Endothelial cell (in vitro differentiated cells): ENCODE results near the gene KCNA3. TPM values are rescaled to one million over a fixed set of nuclear protein-coding genes. Genes with fewer than 3 reads are reported as not detected.

Source experiments
- DNase-seq: peaks from one replicate; pipeline ENCODE4 v3.0.0; 2021; ENCODE audit warnings: low spot score
- H3K27ac Mint-ChIP-seq: one replicate; pipeline ENCODE4 v1.8.0; 2021; ENCODE audit warnings: mixed read lengths, inconsistent platforms; ENCODE audit not compliant: unreplicated experiment
- H3K27me3 Mint-ChIP-seq: one replicate; pipeline ENCODE4 v1.8.0; 2021; ENCODE audit warnings: mild to moderate bottlenecking, moderate library complexity, mixed read lengths, inconsistent platforms; ENCODE audit not compliant: unreplicated experiment
- H3K36me3 Mint-ChIP-seq: one replicate; pipeline ENCODE4 v1.8.0; 2021; ENCODE audit warnings: mild to moderate bottlenecking, low read depth, mixed read lengths, inconsistent platforms; ENCODE audit not compliant: unreplicated experiment
- H3K4me1 Mint-ChIP-seq: one replicate; pipeline ENCODE4 v1.8.0; 2021; ENCODE audit warnings: mild to moderate bottlenecking, mixed read lengths, inconsistent platforms; ENCODE audit not compliant: unreplicated experiment
- H3K4me3 Mint-ChIP-seq: one replicate; pipeline ENCODE4 v1.8.0; 2021; ENCODE audit warnings: mild to moderate bottlenecking, mixed read lengths, inconsistent platforms; ENCODE audit not compliant: unreplicated experiment
- H3K9me3 Mint-ChIP-seq: one replicate; pipeline ENCODE4 v1.8.0; 2021; ENCODE audit warnings: mixed read lengths, inconsistent platforms; ENCODE audit not compliant: unreplicated experiment
- total RNA-seq: library from RNA; stranded (reverse); fragmentation: NEBNext Ultra II Directional; extraction: Animal tissue kit (Norgen Biotek cat#: 25700); gene quantifications from one replicate; pipeline ENCODE4 v1.2.1, GENCODE V29; 2021; ENCODE audit not compliant: unreplicated experiment
- TF ChIP-seq, protein P1 (sequence below): fragments of 200-600 bp; sonication (generic); IDR thresholded peaks from one replicate; pipeline ENCODE4 v1.5.0; 2021; ENCODE audit warnings: antibody characterized with exemption; ENCODE audit not compliant: unreplicated experiment

The KCNA3 gene
- total RNA-seq, 1 donor from 2014 or later: 0.26 TPM

GRCh38 chr1:110714374-110714995, 39.7 kb upstream of the KCNA3 start:
- H3K4me1 Mint-ChIP-seq: no peaks in the 10 kb centered on the region
- TF ChIP-seq, protein P1, sequence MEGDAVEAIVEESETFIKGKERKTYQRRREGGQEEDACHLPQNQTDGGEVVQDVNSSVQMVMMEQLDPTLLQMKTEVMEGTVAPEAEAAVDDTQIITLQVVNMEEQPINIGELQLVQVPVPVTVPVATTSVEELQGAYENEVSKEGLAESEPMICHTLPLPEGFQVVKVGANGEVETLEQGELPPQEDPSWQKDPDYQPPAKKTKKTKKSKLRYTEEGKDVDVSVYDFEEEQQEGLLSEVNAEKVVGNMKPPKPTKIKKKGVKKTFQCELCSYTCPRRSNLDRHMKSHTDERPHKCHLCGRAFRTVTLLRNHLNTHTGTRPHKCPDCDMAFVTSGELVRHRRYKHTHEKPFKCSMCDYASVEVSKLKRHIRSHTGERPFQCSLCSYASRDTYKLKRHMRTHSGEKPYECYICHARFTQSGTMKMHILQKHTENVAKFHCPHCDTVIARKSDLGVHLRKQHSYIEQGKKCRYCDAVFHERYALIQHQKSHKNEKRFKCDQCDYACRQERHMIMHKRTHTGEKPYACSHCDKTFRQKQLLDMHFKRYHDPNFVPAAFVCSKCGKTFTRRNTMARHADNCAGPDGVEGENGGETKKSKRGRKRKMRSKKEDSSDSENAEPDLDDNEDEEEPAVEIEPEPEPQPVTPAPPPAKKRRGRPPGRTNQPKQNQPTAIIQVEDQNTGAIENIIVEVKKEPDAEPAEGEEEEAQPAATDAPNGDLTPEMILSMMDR: no peak
- no peaks in the 10 kb centered on the region for H3K36me3 Mint-ChIP-seq
- H3K4me3 Mint-ChIP-seq: no peak overlapping the region
- no peak overlapping the region for H3K27ac Mint-ChIP-seq
- no peaks in the 10 kb centered on the region for H3K9me3 Mint-ChIP-seq
- DNase-seq: no peak
- H3K27me3 Mint-ChIP-seq: no peaks in the 10 kb centered on the region

DNA sequence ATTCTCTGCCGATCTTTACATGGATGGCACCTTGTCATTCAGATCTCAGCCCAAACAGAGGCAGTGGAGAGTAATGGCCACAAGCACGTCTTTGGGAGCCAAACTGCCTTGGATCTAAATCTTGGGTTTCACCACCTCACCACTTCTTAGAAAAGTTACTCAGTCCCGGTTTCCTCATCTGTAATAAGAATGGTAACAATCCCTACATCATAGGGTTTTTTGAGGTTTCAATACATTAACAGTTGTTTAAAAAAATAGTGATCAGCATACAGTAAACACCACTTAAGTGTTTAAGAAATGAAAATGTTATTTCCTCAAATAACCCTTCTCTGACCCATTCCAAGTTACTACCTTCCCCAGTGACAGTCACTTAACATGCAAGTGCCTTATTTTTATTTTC, 38.5 kb upstream of the KCNA3 start:
- TF ChIP-seq, protein P1: no peak
- no peaks in the 10 kb centered on the region for H3K36me3 Mint-ChIP-seq
- no peaks in the 10 kb centered on the region for H3K4me1 Mint-ChIP-seq
- no peaks in the 10 kb centered on the region for H3K9me3 Mint-ChIP-seq
- no peak for DNase-seq
- no peak overlapping the region for H3K27ac Mint-ChIP-seq
- no peak overlapping the region for H3K4me3 Mint-ChIP-seq
- H3K27me3 Mint-ChIP-seq: no peaks in the 10 kb centered on the region

- no peaks in the 10 kb centered on the region for H3K4me1 Mint-ChIP-seq
- H3K27ac Mint-ChIP-seq: no peak overlapping the region
- no peaks in the 10 kb centered on the region for H3K36me3 Mint-ChIP-seq
- no peaks in the 10 kb centered on the region for H3K27me3 Mint-ChIP-seq
- no peak for DNase-seq
- H3K9me3 Mint-ChIP-seq: no peaks in the 10 kb centered on the region
- TF ChIP-seq, protein P1: no peak
- H3K4me3 Mint-ChIP-seq: no peak overlapping the region
Measured at GRCh38 chr1:110710314-110710713, 35.6 kb upstream of the KCNA3 start.

GRCh38 chr1:110708974-110709440, 34.3 kb upstream of the KCNA3 start:
- no peaks in the 10 kb centered on the region for H3K9me3 Mint-ChIP-seq
- no peaks in the 10 kb centered on the region for H3K27me3 Mint-ChIP-seq
- no peak for DNase-seq
- no peak overlapping the region for H3K27ac Mint-ChIP-seq
- TF ChIP-seq, protein P1: no peak
- no peaks in the 10 kb centered on the region for H3K36me3 Mint-ChIP-seq
- no peaks in the 10 kb centered on the region for H3K4me1 Mint-ChIP-seq
- H3K4me3 Mint-ChIP-seq: no peak overlapping the region

DNA sequence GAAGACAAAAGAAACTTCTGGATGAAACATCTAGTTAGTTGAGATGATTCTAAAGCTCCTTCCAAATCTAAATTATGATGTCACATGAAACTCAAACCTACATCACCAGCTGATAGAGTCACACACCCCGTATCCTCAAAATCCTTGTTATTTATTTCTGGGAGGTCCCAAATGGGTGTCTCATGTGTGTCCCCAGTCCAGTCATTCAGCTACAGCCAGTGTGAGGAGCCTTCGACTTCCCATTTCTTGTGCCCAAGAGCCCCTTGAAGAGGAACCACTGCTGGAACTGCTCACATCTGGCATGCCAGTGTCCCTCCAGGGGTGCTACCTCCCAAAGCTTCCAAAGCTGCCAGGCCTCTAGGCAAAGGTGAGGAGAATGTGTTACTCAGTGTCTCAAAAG, 32.5 kb upstream of the KCNA3 start:
- no peak overlapping the region for H3K4me3 Mint-ChIP-seq
- TF ChIP-seq, protein P1: no peak
- no peaks in the 10 kb centered on the region for H3K9me3 Mint-ChIP-seq
- H3K36me3 Mint-ChIP-seq: no peaks in the 10 kb centered on the region
- H3K27me3 Mint-ChIP-seq: no peaks in the 10 kb centered on the region
- H3K27ac Mint-ChIP-seq: no peak overlapping the region
- no peak for DNase-seq
- H3K4me1 Mint-ChIP-seq: no peaks in the 10 kb centered on the region
